Muscle of leg (tissue), 16 donors: ENCODE results near the gene XRN2. TPM values are rescaled to one million over a fixed set of nuclear protein-coding genes. Genes with fewer than 3 reads are reported as not detected.

Experiments used
- DNase-seq: peaks from one replicate; pipeline ENCODE4 v3.0.0; 2013
- H3K27ac ChIP-seq: one replicate; pipeline ENCODE4 v1.5.1; 2013; ENCODE audit warnings: mild to moderate bottlenecking, low read length, control low read depth
- H3K27me3 ChIP-seq: one replicate; pipeline ENCODE4 v1.6.1; 2013; ENCODE audit warnings: low read length; ENCODE audit not compliant: control insufficient read depth, insufficient read depth
- H3K36me3 ChIP-seq: one replicate; pipeline ENCODE4 v1.6.1; 2013; ENCODE audit warnings: low read length; ENCODE audit not compliant: control insufficient read depth, insufficient read depth
- H3K4me1 ChIP-seq: one replicate; pipeline ENCODE4 v1.6.1; 2013; ENCODE audit warnings: low read length; ENCODE audit not compliant: control insufficient read depth, insufficient read depth
- H3K4me3 ChIP-seq: one replicate; pipeline ENCODE4 v1.5.1; 2013; ENCODE audit warnings: low read length, control low read depth
- H3K9me3 ChIP-seq: replicated peaks from 2 replicates; pipeline ENCODE4 v1.6.1; 2013; ENCODE audit warnings: low read depth, low read length; ENCODE audit not compliant: control insufficient read depth
- WGBS: methylation state at CpG from one replicate; pipeline ENCODE4 v1.1.5; 2013; ENCODE audit warnings: missing lambda C conversion rate; ENCODE audit not compliant: insufficient coverage; 5-methylcytosine and 5-hydroxymethylcytosine counted together
- long read RNA-seq, 11 donors: transcript quantifications; one replicate each; lab custom pipeline, GENCODE V29; 2026
- polyA plus RNA-seq, 8 donors: library from polyadenylated mRNA; unstranded; fragments of 120-200 nt; gene quantifications; one replicate each; pipeline versions ENCODE4 v1.2.1 to v1.2.3, GENCODE V29; 2013; ENCODE audit warnings: inconsistent platforms in 1 of 8, low replicate concordance in 1 of 8; ENCODE audit not compliant: insufficient read length in 8 of 8, insufficient read depth in 1 of 8
- total RNA-seq: library from RNA; stranded (reverse); fragments of 120-200 nt; gene quantifications from one replicate; pipeline ENCODE4 v1.2.4, GENCODE V29; 2013

Gene XRN2
- total RNA-seq (46.9 TPM), polyA plus RNA-seq (10 to 100 TPM; 39.4 to 51.6 (median 45.4) TPM)
- long read RNA-seq, donor 1, partial matches to known transcripts = 8 of 9 reads
- long read RNA-seq, donor 1, other reads (novel, unspliced or antisense) = 0 of 9 reads
- long read RNA-seq, donor 2 = 0 reads
- long read RNA-seq, donor 3, partial matches to known transcripts = 12 of 15 reads
- long read RNA-seq, donor 3, other reads (novel, unspliced or antisense) = 0 of 15 reads
- long read RNA-seq, donor 4, partial matches to known transcripts = 10 of 10 reads
- long read RNA-seq, donor 4, other reads (novel, unspliced or antisense) = 0 of 10 reads
- long read RNA-seq, donor 5, partial matches to known transcripts = 109 of 113 reads
- long read RNA-seq, donor 5, other reads (novel, unspliced or antisense) = 0 of 113 reads
- long read RNA-seq, donor 6, partial matches to known transcripts = 82 of 84 reads
- long read RNA-seq, donor 6, other reads (novel, unspliced or antisense) = 0 of 84 reads
- long read RNA-seq, donor 7, partial matches to known transcripts = 75 of 78 reads
- long read RNA-seq, donor 7, other reads (novel, unspliced or antisense) = 0 of 78 reads
- long read RNA-seq, donor 8, partial matches to known transcripts = 17 of 17 reads
- long read RNA-seq, donor 8, other reads (novel, unspliced or antisense) = 0 of 17 reads
- long read RNA-seq, donor 9, partial matches to known transcripts = 40 of 42 reads
- long read RNA-seq, donor 9, other reads (novel, unspliced or antisense) = 0 of 42 reads
- long read RNA-seq, donor 10, partial matches to known transcripts = 68 of 69 reads
- long read RNA-seq, donor 10, other reads (novel, unspliced or antisense) = 0 of 69 reads
- long read RNA-seq, donor 11, partial matches to known transcripts = 48 of 51 reads
- long read RNA-seq, donor 11, other reads (novel, unspliced or antisense) = 0 of 51 reads

GRCh38 chr20:21303061-21303871, at the start of gene XRN2:
Gene XRN2, plus strand, starts transcription at chr20:21303331. Its CDS starts 68 bp downstream, at chr20:21303399.
- no peaks in the 10 kb centered on the region for H3K36me3 ChIP-seq
- DNase-seq = peak; percentile 98
- peak within 1 kb of the TSS; percentile 84 for H3K4me3 ChIP-seq
- H3K4me1 ChIP-seq = peaks cover 2% of the 10 kb centered on the region
- H3K9me3 ChIP-seq = peaks cover 2% of the 10 kb centered on the region
- H3K27me3 ChIP-seq = no peaks in the 10 kb centered on the region
- H3K27ac ChIP-seq = peak within 1 kb of the TSS; percentile 95
- whole genome bisulfite sequencing = under 1% methylated on average over 79 of the region's 87 CpGs

GRCh38 chr20:21257192-21257591, 45.9 kb upstream of the XRN2 start:
- WGBS = 92% methylated on average over 2 of the region's 3 CpGs

GRCh38 chr20:21258411-21258810, 44.7 kb upstream of the XRN2 start:
- WGBS = 75% methylated on average over 2 of the region's 6 CpGs

More at GRCh38 chr20:21257192-21257591, 45.9 kb upstream of the XRN2 start:
- no peaks in the 10 kb centered on the region for H3K9me3 ChIP-seq
- H3K27me3 ChIP-seq = no peaks in the 10 kb centered on the region
- no peaks in the 10 kb centered on the region for H3K36me3 ChIP-seq
- DNase-seq = no peak
- no peaks in the 10 kb centered on the region for H3K4me1 ChIP-seq
- no peak overlapping the region for H3K4me3 ChIP-seq
- H3K27ac ChIP-seq = no peak overlapping the region

GRCh38 chr20:21259346-21259745, 43.8 kb upstream of the XRN2 start:
- 79% methylated on average over 6 of the region's 8 CpGs for WGBS
- Histone ChIP-seq H3K36me3 (no peaks in the 10 kb centered on the region), H3K4me1 (no peaks in the 10 kb centered on the region), H3K27me3 (no peaks in the 10 kb centered on the region), H3K27ac (no peak overlapping the region), H3K4me3 (no peak overlapping the region), H3K9me3 (no peaks in the 10 kb centered on the region)
- no peak for DNase-seq

More at GRCh38 chr20:21258411-21258810, 44.7 kb upstream of the XRN2 start:
- no peaks in the 10 kb centered on the region for H3K9me3 ChIP-seq
- no peaks in the 10 kb centered on the region for H3K27me3 ChIP-seq
- H3K4me3 ChIP-seq = no peak overlapping the region
- H3K27ac ChIP-seq = no peak overlapping the region
- no peaks in the 10 kb centered on the region for H3K4me1 ChIP-seq
- DNase-seq = no peak
- H3K36me3 ChIP-seq = no peaks in the 10 kb centered on the region

- DNase-seq = peak; percentile 47
Measured at GRCh38 chr20:21262812-21263211, 40.3 kb upstream of the XRN2 start.

GRCh38 chr20:21265261-21266190, 37.6 kb upstream of the XRN2 start:
- Histone ChIP-seq H3K4me1 (no peaks in the 10 kb centered on the region), H3K9me3 (no peaks in the 10 kb centered on the region), H3K4me3 (no peak overlapping the region), H3K36me3 (no peaks in the 10 kb centered on the region), H3K27me3 (no peaks in the 10 kb centered on the region), H3K27ac (no peak overlapping the region)
- 57% methylated on average over 12 of the region's 15 CpGs for WGBS
- no peak for DNase-seq

More at GRCh38 chr20:21262812-21263211, 40.3 kb upstream of the XRN2 start:
- Histone ChIP-seq H3K36me3 (no peaks in the 10 kb centered on the region), H3K4me1 (no peaks in the 10 kb centered on the region), H3K27ac (no peak overlapping the region), H3K27me3 (no peaks in the 10 kb centered on the region), H3K9me3 (no peaks in the 10 kb centered on the region), H3K4me3 (no peak overlapping the region)
- WGBS = no CpG with 5 or more reads among the region's 2 CpGs

- no peak overlapping the region for H3K27ac ChIP-seq
- H3K4me3 ChIP-seq = no peak overlapping the region
- H3K9me3 ChIP-seq = no peaks in the 10 kb centered on the region
- 78% methylated on average over 4 of the region's 5 CpGs for WGBS
- no peak for DNase-seq
- no peaks in the 10 kb centered on the region for H3K27me3 ChIP-seq
- H3K36me3 ChIP-seq = no peaks in the 10 kb centered on the region
- H3K4me1 ChIP-seq = no peaks in the 10 kb centered on the region
Measured at GRCh38 chr20:21266191-21266536, 37.0 kb upstream of the XRN2 start.

GRCh38 chr20:21269772-21270171, 33.4 kb upstream of the XRN2 start:
- H3K27me3 ChIP-seq = peaks cover 2% of the 10 kb centered on the region
- WGBS = 100% methylated on average over 1 of the region's 2 CpGs
- H3K4me1 ChIP-seq = no peaks in the 10 kb centered on the region
- H3K27ac ChIP-seq = no peak overlapping the region
- no peak for DNase-seq
- H3K9me3 ChIP-seq = no peaks in the 10 kb centered on the region
- no peak overlapping the region for H3K4me3 ChIP-seq
- H3K36me3 ChIP-seq = no peaks in the 10 kb centered on the region

GRCh38 chr20:21270806-21271205, 32.3 kb upstream of the XRN2 start:
- H3K4me1 ChIP-seq = no peaks in the 10 kb centered on the region
- H3K4me3 ChIP-seq = no peak overlapping the region
- DNase-seq = no peak
- H3K27ac ChIP-seq = no peak overlapping the region
- H3K27me3 ChIP-seq = peaks cover 2% of the 10 kb centered on the region
- WGBS = 96% methylated on average over 4 of the region's 8 CpGs
- no peaks in the 10 kb centered on the region for H3K9me3 ChIP-seq
- no peaks in the 10 kb centered on the region for H3K36me3 ChIP-seq
